ENCODE data around the gene PDE4B.

The PDE4B gene

GRCh38 chr1:66374148-66374547 is 581.5 kb downstream of the PDE4B start:
- DNase-seq, result no peak

- peak; percentile 90 for DNase-seq
These were observed 581.9 kb downstream of the PDE4B start for GRCh38 chr1:66374561-66375111.

- no peak for DNase-seq
These were observed 582.4 kb downstream of the PDE4B start for GRCh38 chr1:66375125-66375524.

DNA sequence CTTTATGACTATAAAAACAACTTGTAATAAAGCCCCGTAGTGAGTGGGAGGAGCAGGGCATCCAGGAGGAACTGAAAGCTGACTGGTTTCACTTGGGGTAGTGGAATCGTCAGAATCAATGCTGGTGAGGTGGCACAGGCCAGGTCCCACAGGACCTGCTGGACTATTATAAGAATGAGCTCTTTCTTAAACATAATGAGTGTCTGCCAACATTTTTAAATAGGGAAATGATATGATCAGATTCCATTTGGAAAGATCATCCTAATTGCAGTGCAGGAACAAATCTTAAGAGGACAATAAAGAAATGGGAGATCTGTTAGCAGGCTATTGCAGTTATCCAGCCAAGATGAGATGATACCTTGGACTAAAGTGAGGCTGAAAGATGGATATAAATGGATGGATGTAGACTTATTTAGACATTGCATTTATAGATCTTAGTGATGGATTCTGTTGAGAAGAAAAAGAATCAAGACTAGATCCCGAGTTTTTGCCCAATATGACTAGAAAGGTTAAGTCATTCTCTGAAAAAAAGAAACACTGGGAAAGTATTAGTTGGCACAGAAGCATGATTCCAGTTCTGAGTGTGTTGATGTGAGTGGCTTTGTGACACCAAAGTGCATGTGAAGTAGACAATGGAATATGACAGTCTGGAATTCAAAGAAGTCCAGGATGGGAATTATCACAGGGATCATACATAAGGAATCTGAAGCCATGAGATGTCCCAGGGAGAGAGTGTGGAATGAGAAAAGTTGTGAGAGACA is 587.9 kb downstream of the PDE4B start:
- no peak for DNase-seq

DNA sequence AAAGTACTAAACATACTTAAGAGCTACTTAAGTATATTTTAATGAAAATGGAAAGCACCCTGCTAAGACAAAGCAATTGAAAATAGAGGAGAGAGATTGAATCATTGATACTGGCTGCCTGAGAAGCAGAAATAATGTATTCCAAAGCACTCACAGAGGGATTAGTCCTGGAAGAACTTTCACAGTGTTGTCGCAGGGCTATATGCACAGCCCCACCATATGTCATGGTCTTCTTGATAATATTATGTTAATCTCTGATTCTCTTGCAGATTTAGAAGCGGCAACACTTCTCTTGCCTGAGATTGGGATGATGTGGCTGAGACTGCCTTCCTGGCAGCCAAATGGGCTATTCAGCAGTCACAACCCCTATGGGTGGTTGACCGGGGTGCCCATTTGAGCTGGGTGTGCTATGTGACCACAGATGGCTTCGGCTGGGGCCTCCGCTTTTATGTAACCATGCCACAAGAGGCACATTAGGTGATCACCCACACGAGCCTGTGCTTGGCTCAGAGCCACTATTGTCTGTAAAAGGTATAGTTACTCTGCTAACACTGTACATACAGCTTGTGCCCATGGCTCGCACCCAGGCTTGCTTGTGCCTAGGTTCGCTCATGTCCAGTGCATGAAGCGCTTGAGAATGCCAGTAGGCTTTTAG is 589.1 kb downstream of the PDE4B start:
- DNase-seq, result no peak

DNA sequence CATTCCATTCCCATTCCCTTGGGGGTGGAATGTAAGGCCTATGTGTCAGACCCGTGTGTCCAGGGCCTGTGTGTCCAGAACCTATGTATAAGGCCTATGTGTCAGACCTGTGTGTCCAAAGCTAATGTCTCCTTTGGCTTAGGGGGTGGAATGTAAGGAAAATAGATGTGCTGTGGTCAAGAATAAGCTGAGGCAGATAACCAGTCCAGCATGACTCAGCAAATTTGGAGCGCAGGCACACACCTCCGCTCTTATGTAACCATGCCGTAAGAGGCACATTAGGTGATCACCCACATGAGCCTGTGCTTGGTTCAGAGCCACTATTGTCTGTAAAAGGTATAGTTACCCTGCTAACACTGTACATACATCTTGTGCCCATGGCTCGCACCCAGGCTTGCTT is 590.5 kb downstream of the PDE4B start:
- DNase-seq, result no peak

DNA sequence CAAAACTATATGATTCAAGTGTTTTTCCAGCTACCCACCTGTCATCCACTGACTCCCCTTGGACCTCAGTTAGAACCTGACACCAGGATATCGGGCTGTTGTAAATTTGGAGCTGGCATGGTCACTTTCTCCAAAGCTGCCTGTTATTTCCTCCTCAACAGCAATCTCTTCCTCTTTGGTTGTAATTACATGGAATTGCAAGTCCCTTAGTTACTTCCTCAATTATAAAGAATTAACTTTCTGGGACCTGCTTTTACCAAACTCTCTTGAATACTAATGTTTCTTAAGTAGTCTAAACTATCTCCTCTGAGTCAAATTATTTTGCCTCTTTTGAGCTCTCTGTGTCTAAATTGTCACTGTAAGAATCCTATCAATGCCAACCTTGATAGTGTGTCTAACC is 590.9 kb downstream of the PDE4B start:
- DNase-seq, result no peak

DNA sequence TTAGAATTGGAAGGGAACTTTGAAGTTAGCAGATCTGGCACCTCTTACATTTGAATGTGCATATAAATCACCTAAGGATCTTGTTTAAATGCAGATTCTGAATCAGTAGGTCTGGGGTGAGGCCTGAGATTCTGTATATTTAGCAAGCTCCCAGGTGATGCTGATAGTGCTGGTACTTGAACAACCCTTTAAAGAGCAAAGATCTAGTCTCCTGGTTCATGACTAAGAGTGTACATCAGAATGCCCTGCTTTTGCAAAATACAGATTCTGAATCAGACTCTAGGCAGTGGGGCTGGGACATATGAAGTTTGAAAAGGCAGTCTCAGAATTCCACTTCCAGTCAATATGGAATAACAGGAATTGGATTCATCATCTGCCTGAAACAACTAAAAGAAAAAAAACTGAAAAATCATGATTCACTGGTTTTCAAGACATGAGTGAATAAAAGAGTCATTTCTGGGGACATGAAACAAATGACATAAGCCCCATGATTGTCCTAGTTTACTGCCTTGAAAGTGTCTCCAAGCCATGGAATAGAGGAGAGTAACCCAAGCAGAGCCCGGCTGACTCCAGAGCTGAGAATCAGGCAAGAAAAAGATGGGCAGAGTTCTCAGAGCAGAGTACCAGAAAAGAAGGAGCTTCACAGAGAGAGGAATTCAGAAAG is 591.7 kb downstream of the PDE4B start:
- no peak for DNase-seq

DNA sequence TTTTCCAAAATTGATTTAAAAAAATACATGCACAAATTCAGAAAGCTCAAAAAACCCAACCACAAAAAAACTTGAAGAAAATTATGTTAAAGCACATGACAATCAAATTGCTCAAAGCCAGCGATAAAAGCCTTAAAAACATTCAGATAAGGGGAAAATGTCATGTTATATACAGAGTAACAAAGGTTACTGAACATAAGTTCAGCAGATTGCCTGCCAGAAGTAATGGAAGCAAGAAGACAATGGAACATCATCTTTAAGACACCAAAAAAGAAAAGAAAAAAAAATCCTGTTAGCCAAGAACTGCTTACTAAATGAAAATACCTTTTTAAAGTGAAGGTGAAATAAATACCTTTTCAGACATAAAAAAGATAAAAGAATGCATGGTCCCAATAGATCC is 594.0 kb downstream of the PDE4B start:
- no peak for DNase-seq

DNA sequence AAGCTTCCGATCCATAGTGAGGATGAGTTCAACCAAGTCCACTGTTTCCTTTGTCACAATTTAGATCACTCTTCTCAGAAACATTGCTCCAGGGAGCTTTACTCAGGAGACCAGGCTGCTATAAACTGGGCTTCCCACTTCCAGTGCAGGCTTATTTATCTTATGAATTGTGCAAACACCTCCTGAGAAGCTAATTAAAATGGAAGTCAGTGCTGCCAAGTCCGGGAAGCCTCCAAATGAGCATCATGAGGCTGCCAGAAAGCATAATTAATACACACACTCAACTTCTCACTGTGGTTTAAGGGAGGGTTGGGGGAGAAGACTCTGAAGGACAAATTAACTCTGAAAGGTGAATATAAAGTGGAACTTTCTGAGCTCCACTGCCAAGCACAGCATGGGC is 596.2 kb downstream of the PDE4B start:
- no peak for DNase-seq

DNA sequence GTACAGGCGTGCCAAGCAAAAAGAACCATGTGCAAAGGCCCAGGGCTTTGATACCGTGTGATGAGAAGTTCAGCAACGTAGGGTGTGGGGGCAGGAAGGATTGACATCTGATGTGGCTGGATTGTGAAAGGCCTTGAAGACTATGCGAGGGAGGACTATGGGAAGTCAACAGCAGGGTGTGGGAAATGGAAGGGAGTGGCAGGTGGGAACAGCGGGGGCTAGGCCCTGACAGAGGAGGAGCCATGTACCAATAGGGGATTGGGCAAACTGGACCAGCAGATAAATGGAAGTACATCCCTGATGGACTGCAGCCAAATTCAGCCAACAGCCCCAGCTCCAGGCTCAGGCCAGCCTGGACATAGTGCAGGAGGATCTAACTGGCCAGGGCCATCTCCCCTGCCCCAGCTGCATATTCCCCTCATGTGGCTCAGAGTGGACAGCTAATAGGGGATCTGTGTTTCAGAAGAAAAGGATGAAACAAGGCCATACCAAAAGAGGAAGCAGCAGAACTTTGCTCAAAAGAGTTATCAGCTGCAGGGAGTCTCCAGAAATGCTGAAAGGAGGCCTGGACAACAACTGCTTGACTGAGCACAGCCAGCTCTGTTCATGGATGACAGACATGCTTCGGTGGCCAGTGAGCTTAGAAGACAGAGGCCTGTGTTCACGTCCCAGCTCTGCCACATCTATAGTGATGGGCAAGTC is 601.0 kb downstream of the PDE4B start:
- DNase-seq, result no peak

GRCh38 chr1:66394603-66395002 is 601.9 kb downstream of the PDE4B start:
- no peak for DNase-seq

GRCh38 chr1:66395202-66396061 is 602.7 kb downstream of the PDE4B start:
- DNase-seq, result no peak

- no peak for DNase-seq
These were observed 603.7 kb downstream of the PDE4B start for GRCh38 chr1:66396212-66396890.

- DNase-seq, result no peak
These were observed 604.5 kb downstream of the PDE4B start for GRCh38 chr1:66397192-66397591.

DNA sequence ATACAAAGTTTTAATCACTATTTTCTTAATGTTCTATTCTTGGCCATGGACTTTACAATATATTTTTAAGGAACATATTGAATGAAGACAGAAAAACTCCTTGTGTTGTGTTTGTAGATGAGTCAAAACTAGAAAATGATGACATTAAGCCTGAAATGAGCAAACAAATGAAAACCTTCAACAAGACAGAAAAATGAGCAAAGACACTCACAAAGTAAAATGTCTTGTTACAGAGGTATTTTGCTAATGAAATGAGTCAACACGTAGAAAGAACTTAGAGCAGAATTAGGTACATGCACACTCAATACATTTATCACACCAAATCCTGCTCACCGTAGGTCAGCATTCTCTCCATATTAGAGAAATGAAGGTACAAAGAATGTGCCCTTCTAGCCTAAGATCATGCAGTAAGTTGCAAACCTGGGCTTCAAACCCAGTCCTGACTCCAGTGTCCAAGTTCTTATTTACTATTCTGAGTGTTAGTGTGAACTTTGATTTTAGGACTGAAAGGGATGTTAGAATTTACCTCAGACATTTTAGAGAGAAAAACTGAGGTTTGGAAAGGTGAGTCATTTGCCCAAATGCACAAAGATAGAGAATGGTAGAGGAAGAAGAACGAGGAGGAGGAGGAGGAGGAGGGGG is 607.3 kb downstream of the PDE4B start:
- DNase-seq, result no peak

DNA sequence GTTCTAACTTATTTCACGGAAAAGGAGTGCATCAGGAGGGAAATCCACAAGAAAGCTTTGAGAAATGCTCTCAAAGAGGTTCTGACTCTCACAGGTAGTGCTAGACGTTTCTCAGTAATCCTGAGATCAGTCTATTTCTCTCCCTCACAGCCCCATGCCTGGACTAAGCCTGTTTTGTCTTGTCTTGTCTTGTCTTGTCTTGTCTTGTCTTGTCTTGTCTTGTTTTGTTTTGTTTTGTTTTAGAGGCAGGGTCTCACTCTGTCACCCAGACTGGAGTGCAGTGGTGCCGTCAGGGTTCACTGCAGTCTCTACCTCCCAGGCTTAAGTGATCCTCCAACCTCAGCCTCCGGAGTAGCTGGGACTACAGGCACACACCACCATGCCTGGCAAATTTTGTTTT is 608.0 kb downstream of the PDE4B start:
- no peak for DNase-seq

GRCh38 chr1:66401244-66401643 is 608.5 kb downstream of the PDE4B start:
- no peak for DNase-seq

DNA sequence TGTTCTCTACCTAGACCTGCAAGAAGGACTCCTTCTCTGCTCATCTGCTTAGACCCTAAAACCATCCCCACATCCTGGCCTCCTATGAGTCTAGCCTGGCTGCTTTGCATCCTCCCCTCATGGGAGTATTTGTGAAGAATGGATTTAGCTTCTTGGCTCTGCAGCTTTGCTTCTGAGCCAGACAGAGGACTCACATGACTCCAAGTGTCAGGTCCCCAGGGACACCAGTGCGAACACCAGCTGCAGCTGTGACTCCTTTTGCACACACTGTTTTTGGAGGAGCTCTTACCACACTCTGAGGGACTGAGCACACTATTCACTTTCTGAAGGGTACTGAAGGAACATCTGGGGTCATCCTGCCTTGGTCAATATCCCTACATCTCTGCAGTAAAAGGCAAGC is 609.5 kb downstream of the PDE4B start:
- DNase-seq, result no peak

DNA sequence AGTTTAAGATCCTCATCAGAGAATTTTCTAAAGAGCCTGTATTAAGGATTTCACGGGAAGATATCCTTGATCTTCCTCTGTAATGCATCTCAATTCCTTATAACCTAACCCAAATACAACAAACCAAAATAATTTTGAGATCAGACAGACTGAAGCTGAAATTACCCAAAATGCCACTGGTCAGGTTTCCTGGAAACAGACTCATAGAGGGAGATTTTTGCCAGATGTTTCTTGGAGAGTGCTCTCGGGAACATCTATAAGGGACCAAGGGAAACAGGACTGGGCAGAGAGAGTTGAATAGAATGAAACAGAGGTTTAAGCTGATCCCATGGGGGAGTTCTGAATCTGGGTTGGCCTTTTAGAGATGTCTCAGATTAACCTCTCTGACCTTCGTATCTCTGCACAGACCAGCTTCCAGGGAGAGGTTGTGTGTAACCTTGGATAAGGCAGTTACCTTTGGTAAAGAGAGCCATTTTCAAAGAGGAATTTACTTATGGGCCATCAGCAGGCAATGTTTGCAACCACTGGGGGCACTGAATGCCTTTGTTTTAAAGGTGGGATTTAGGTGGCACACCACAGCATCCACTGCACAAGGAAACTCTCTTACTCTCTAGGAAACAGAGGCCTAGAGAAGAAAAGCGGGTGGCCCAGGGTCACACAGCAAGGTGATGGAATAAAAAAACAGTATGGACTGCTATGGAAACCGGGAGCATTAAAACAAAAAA is 610.5 kb downstream of the PDE4B start:
- DNase-seq, result no peak

All from EL (cell line).